Fibroblast of skin of right biceps (primary cell): ENCODE data around the gene FGD4.

Experiments used
- DNase-seq: peaks from one replicate; pipeline ENCODE4 v3.0.0-alpha.2; 2013

The FGD4 gene

GRCh38 chr12:32399370-32400113 lies at the start of gene FGD4:
Gene FGD4, plus strand, starts transcription at chr12:32399558.
- peak; percentile 62 for DNase-seq

GRCh38 chr12:32353540-32353939 lies 45.8 kb upstream of the FGD4 start:
- DNase-seq = no peak

- DNase-seq = no peak
Observed at GRCh38 chr12:32357601-32358249, 41.6 kb upstream of the FGD4 start.

- DNase-seq = no peak
Observed at GRCh38 chr12:32360956-32361355, 38.4 kb upstream of the FGD4 start.

- DNase-seq = no peak
Observed at GRCh38 chr12:32362892-32363291, 36.5 kb upstream of the FGD4 start.

GRCh38 chr12:32365473-32366064 lies 33.8 kb upstream of the FGD4 start:
- DNase-seq = peak; percentile 81

GRCh38 chr12:32366714-32367113 lies 32.6 kb upstream of the FGD4 start:
- no peak for DNase-seq

GRCh38 chr12:32367381-32367780 lies 32.0 kb upstream of the FGD4 start:
- no peak for DNase-seq

- DNase-seq = no peak
Observed at GRCh38 chr12:32369202-32369601, 30.2 kb upstream of the FGD4 start.

- DNase-seq = no peak
Observed at GRCh38 chr12:32377344-32378055, 21.9 kb upstream of the FGD4 start.

- no peak for DNase-seq
Observed at GRCh38 chr12:32379213-32379612, 20.1 kb upstream of the FGD4 start.

GRCh38 chr12:32379667-32380066 lies 19.7 kb upstream of the FGD4 start:
- no peak for DNase-seq

GRCh38 chr12:32382226-32382625 lies 17.1 kb upstream of the FGD4 start:
- DNase-seq = no peak

- peak; percentile 29 for DNase-seq
Observed at GRCh38 chr12:32390572-32391219, 8.7 kb upstream of the FGD4 start.

- no peak for DNase-seq
Observed at GRCh38 chr12:32395026-32395425, 4.3 kb upstream of the FGD4 start.

GRCh38 chr12:32397696-32398095 lies 1.7 kb upstream of the FGD4 start:
- DNase-seq = no peak

GRCh38 chr12:32398181-32398580 lies 1.2 kb upstream of the FGD4 start:
- no peak for DNase-seq

- no peak for DNase-seq
Observed at GRCh38 chr12:32398816-32399369, 465 bp upstream of the FGD4 start.

- no peak for DNase-seq
Observed at GRCh38 chr12:32400114-32400672, 835 bp downstream of the FGD4 start.

- no peak for DNase-seq
Observed at GRCh38 chr12:32400866-32401265, 1.5 kb downstream of the FGD4 start.

- no peak for DNase-seq
Observed at GRCh38 chr12:32402170-32402569, 2.8 kb downstream of the FGD4 start.

GRCh38 chr12:32402946-32403345 lies 3.6 kb downstream of the FGD4 start:
- DNase-seq = no peak
